HG03060 (cell line): Measurements from ENCODE around the gene MAP3K4.
"Not testable (repeated sequence)": the region's sequence is repeated elsewhere in the genome, so short reads cannot be mapped to it uniquely, and the experiment has no call there.

ENCODE experiments used
- ATAC-seq: cut with Tn5 transposase; IDR thresholded peaks from one replicate; pipeline ENCODE4 v1.9.1; 2021; ENCODE audit warnings: low read depth, moderate number of reproducible peaks; ENCODE audit not compliant: unreplicated experiment

Gene MAP3K4

DNA sequence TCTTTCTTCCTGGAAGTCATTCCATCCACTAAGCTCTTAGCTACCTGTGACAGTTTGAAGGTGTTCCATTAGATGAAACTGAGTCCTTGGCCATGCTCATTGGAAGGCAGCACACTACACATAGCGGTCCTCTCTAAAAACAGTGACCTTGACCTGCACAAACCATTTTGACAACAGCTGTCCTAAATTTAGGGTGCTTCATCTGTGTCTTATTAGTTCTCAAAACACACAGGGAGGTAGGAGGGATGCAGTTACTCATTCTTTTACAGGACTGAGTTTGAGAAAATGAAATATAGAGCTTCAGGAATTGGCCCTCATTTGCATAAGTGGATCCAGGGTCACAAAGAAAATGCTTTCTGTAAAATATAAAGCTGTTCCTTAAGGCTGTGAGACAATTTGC lies 20.4 kb upstream of the MAP3K4 start:
- ATAC-seq, result no peak

DNA sequence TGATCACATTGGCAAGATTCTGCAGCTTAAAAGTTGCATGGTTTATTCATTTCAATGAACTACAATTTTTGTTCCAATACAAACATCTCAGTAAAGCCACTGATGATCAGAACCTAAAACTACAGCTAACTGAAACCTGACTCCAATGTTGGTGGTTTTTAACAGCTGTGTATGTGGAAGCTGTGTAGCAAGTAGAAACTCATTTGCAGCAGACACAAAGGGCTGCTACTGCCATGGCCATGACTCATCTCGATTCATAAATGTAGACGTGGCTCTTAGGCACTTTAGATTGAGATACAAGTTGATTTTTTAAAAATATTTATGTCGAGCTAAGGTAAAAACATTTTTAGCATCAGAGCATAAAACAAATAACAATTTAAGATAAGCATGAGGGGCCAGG lies 19.5 kb upstream of the MAP3K4 start:
- ATAC-seq, result no peak

DNA sequence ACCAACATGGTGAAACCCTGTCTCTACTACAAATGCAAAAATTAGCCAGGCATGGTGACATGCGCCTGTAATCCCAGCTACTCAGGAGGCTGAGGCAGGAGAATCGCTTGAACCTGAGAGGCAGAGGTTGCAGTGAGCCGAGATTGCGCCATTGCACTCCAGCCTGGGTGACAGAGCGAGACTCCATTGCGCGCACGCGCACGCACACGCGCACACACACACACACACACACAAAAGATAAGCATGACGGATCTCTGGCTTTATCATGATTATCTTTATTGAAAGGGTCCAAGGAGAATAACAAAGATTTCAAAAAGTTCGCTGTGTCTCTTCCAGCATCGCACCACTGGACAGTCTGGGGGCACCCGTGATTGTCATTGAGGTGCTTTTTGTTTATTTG lies 19.0 kb upstream of the MAP3K4 start:
- not testable (repeated sequence) for ATAC-seq

DNA sequence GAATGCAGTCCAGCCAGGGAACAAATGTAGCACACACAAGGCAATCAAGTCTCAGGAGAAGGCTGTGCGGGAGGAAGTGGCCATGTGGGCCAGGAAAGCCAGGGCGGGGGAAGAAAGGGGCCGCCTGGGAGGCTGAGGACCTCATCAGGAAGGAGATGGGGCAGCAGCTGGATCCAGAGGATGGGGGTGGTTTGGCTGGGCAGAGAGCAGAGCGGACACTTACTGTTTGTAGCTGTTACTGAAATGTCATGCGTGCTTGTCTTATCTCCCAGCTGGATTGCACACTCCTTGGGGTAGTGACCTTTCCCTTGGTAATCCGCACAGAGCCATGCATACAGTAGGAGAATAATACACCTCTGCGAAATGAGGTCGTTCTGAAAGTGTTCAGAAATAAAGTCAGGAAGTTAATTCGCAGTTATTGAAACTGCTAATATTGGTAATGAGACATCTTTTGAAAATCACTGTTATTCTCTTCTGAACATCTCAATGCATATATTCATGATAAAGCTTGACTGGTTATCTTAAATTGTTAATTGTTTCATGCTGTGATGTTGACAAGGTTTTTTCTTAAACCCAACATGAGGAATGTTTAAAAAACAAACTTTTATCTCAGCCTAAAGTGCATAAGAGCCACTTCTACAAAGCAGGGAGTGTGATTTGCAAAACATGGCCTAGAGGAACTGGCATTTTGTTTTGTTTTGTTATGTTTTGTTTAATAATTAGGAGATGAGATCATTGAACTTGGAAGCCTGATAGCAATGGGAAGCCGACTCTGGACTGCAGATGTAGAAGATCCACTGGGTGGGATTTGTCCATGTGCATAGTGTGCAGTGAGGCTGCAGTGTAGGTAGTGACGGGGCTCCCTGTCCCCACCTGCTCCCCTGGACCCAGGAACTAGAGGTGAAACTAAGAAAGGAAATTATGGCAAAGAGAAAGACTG lies 18.0 kb upstream of the MAP3K4 start:
- ATAC-seq, result no peak

DNA sequence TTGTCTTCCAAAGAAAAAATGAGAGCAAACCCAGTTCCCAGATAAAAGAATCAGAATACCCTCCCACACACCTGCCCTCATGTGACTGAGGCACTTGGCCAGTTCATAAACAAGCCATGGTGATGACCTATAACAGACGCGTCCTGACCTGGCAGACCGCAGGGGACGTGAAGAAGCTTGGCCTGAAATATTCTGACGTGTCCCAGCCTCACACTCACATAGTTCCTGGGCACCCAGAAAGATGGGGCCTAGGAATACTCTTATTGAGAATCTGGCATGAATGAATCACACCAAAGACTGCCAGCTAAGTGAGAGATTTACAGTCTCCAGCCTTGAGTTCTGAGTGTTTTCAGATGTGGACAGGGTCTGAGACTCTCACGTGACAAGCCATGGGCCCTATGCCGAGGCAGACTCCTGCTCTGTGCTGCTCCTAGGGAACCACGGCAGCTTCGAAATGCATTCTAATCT lies 17.2 kb upstream of the MAP3K4 start:
- no peak for ATAC-seq

DNA sequence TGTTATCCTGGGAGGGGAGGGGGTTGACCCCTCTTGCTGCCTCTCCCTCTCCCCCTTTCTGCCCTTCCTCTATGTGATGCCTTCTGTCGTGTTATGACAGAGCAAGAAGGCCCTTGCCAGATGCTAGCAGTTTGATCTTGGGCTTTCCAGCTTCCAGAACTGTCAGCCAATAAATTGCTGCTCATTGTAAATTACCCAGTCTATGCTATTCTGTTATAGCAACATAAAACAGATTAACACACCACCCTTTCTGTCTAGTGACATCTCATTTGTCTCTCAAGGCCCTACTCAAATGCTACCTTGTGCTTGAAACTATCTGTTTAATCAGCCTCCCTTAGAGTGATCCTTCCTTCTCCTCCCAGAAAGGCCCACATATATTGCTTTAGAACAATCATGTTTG lies 16.4 kb upstream of the MAP3K4 start:
- ATAC-seq, result no peak

DNA sequence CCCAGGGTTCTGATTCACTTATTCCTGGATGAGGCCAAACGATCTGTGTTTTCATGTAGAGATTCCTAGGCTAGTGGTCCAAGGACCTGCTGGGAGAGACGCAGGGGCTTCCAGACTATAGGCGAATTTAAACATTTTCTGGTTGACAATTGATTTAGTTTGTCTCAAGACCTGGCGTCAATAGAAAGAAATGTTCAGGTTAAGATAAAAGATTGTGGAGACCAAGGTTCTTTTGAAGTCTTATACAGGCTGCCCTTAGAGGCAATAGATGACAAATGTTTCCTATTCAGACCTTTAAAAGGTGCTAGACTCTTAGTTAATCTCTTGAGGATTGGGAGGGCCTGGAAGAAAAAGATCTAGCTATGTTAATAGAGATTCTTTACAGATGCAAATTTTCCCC lies 15.6 kb upstream of the MAP3K4 start:
- not testable (repeated sequence) for ATAC-seq

DNA sequence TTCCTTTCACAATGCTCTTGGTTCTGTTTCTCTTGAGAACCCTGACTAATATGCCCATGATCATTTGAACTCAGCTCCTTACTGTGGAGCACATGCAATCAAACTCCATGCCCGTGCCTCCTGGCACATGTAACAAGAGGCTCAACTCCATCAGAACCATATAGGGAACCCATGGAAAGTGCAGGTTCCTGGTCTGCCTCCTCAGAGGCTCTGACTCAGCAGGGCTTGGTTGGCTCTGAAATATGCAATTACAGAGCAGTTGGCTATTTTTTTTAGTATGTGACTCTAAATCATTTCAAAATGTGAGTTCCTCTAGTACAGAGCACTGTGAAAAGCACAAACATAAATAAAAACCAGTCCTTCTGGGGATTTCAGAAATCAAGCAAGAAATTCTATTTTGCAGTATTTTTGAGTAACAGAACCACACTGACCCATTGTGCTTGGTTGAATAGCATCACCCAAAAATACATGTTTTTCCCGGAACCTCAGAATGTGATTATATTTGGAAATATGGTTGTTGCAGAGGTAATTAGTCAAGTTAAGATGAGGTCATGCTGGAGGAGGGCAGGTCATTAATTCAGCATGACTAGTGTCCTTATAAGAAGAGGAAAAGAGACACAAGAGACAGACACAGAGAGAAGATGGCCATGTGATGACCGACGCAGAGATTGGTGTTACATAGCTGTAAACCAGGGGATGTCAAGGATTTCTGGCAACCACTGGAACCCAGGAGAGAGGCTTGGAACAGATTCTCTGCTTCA lies 13.2 kb upstream of the MAP3K4 start:
- no peak for ATAC-seq

DNA sequence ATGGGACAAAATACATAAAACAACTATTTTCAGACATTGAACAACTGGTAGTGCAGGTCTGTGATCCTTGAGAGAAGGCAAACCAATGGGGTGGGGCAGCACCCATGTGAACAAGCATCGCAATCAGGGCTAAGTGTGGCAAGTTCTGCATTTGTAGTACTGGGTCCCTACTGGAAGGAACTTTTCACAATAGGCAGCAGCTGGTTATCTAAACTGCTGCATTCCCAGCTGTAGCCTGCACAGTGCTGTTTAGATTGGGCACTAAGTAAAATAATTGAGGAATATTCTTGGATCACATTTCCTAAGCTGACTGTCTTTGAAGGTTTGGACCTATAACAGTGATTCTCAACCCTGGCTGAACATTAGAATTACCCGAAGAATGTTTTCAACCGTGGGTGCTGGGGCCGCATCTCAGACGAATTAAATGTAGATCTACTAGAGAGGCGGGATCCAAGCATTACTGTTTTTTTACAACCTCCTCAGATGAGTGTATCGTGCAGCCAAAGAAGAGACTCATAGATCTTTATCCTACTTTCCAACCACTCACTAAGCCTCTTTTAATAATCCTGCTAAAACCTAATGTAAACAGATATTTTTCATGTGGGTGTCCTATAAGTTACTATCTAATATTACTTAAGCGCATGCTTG lies 12.4 kb upstream of the MAP3K4 start:
- ATAC-seq, result no peak

DNA sequence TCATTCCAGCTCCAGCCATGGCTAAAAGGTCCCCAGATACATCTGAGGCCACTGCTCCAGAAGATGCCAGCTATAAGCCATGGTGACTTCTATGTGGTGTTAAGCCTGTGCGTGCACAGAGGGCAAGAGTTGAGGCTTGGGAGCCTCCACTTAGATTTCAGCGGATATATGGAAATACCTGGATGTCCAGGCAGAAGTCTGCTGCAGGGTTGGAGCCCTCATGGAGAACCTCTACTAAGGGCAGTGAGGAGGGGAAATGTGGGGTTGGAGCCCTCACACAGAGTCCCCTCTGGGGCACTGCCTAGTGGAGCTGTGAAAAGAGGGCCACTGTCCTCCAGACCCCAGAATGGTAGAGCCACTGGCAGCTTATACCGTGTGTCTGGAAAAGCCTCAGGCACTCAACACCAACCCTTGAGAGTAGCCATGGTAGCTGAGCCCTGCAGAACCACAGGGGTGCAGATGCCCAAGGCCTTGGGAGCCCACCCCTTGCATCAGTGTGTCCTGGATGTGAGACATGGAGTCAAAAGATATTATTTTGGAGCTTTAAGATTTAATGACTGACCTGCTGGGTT lies 8.1 kb upstream of the MAP3K4 start:
- ATAC-seq, result not testable (repeated sequence)

DNA sequence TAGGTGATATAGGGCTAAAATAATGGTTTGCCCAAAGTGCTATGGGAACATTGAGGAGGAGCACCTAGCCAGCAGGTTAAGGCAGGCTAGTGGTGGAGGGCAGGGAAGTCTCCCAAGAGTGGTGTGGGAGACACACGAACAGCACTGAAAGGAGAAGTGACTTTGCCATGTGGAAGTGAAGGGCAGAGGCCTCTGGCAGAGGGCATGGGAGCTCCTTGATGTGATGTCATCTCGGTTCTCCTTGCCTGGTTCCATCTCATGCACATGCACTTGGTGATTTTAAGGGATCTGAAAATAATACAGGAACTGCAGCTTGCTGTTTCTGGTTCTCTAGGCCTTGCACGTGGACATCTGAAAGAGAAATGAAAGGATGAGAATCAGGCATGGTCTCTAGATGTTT lies 4.7 kb upstream of the MAP3K4 start:
- no peak for ATAC-seq

DNA sequence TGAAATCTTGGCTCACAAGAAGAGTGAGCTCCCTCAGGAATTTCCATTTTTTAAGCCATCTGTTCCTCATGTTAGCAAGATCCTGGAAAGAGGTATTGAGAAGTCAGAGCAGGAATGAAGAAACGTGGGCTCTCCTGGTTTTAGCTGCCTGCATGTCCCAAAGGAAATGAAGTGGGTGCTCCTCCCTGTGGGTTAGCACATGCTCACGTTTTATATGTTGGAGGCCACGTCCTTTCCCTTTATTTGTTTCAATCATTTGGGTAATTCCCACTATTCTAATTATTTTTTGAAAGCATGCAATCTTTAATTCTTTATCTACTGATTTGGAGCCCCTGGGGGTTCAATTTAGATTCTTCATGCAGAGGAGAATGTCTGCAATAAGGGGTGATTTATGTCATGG lies 4.3 kb upstream of the MAP3K4 start:
- ATAC-seq, result no peak

DNA sequence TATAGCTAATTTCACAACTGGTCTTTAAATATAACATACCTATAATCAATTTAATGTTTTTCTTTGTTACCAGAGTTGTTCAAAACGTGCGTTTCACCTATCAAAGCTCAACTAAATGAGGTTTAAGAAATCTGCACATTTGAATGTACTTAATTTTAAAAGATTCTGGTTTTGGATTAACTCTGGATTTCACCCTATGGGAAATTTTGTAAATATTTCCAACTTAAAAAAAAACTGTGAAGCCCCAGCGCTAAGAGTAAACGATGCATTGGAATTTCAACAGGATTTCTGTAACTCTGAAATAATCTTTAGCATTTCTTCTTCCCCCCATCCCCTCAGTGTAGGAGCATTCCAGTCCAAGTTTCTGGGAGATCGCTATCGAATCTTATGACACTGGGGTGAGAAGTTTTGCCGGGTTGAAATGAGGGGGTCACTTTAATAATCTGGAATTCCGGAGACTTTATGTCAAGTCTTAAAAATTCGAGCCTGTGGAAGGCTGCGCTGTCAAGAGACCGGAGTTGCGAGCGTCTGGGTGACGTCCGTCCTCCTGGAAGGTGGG lies 643 bp upstream of the MAP3K4 start:
- ATAC-seq, result no peak

DNA sequence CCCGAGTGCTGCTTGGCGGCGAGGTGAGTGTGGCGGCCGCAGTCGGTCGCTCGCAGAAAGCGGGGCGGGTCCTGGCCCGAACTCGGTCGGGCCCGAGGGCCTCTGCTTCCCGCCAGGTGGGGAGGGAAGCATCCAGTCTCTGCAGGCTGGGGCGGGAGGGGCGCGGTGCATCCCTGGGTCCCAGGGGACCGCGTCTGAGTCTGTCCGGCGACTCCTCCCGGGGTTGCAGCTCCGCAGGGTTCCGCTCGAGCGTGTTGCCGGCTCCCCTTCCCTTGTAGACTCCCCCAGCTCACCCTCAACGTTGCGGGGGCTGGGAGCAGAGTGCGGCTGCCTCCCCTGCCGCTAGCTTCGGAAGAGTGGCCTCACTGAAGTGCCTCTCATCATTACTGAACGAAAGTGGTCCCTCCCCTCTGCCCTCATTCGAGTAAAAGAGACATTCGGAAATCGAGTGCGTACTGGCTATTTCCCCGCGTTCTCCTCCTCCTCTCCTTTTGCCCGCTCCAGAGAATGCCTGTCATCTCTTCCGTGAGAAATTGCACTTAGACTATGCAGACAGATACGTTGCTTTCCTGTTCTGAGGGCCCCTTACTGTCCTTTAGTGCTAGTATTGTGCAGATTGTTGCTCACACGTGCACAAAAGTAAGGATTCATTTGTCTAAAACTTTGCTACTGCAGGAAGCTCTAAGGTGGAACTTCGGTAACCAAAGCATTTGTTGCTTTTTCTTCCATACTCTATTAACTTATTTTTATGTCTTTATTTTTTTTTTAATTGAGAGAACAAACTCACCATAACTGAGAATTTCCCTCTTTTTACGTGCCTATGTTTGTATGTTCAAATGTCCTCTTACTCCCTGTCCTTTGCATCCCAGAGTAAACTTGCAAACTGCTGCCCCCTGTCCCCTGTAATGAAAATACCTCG lies 751 bp downstream of the MAP3K4 start:
- ATAC-seq, result peak; percentile 22

DNA sequence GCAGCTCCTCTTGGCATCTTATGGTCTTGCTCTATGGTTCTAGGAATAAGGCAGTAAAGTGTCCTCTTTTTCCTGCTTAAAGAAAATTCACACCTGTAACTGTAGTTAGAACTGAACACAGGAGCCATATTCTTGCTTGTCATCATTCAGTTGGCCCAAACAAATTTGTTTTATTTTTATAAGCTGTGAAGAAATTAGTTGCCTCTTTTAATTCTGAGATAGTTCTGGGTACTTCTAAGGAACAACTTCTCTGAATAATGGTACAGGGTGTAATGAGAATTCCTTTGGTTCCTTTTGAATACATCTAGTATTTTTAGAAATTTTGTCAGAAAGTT lies 1.4 kb downstream of the MAP3K4 start:
- ATAC-seq, result no peak

DNA sequence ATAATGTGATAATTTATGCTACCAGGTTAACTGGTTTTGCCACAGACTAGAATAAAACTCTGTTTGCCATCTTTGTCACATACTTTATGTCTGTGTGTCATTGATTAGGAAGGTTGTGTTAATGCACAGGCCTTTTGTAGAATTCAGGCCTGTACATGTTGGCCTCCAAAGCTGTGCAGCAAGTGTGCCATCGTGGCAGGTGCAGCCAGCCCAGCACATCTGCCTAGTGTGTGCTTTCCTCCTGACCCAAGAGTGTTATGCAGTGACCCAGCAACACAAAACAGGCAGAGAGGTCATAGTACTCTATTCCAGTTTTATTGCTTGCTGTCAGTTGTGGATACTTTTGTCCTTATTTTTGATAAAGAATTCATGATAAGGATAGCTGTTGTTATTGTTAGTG lies 3.7 kb downstream of the MAP3K4 start:
- ATAC-seq, result no peak

DNA sequence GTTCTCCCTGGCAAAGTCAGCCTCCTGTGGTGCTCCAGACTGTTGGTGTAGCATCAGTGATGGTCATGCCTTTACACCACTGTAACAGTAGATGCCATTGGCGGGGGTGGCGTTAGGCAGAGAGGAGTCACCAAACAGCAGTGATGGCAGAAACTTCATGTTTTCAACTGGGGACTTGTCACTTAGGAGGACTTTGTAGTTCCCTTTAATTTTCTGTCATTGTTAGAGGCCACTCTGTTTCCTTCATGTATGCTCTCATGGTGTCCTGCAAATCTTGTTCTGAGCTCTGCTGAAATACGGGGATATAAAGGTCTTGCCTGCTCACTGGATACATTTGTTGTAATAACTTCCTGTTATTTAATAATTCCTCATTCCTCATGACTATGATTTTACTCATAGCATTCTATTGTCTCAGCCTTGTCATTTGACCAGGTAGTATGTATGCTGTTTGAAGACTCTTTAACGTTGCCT lies 4.6 kb downstream of the MAP3K4 start:
- ATAC-seq, result no peak

DNA sequence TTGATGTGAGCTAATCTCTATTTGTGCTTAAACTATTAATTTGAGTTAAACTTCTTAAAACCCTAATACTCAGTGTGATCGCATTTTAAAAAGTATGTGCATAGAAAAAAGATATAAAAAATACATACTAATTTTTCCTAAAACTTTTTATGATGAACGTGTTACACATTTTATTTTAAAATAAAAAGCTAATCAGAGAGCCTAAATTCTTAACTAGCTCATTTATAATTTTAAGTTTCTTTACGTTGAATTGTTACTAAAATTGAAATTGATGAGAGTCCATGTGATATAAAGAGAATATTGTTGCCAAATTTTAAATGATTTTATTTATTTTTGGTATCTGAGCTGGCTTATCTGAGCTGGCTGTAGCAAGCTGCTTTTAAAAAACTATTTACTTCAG lies 6.6 kb downstream of the MAP3K4 start:
- ATAC-seq, result no peak

DNA sequence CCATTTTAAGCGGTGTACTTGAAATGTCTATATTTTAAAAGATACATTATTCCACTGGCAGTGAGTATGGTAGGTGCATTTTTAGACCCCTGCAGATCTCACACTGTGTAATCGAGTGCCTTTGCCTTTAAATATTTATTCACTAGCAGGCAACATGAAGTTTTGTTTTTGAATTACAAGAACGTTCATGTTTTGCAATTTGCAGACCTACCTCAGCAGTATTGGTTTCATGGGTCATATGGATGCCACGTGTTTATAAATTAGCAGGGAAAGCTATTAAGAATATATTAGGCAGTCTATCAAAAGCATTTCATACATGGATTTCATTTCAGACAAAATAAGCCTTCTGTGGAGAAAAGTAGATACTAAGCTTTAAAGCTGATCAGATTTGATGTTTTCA lies 7.2 kb downstream of the MAP3K4 start:
- no peak for ATAC-seq
